DMS 273 (cell line): ENCODE results near the gene PRDM16.
"Not testable (repeated sequence)": the region's sequence is repeated elsewhere in the genome, so short reads cannot be mapped to it uniquely, and the experiment has no call there.

Experiments
- DNase-seq: peaks from one replicate; lab custom pipeline; 2025; ENCODE audit not compliant: unreplicated experiment; lab: John Stamatoyannopoulos, UW

The PRDM16 gene

DNA sequence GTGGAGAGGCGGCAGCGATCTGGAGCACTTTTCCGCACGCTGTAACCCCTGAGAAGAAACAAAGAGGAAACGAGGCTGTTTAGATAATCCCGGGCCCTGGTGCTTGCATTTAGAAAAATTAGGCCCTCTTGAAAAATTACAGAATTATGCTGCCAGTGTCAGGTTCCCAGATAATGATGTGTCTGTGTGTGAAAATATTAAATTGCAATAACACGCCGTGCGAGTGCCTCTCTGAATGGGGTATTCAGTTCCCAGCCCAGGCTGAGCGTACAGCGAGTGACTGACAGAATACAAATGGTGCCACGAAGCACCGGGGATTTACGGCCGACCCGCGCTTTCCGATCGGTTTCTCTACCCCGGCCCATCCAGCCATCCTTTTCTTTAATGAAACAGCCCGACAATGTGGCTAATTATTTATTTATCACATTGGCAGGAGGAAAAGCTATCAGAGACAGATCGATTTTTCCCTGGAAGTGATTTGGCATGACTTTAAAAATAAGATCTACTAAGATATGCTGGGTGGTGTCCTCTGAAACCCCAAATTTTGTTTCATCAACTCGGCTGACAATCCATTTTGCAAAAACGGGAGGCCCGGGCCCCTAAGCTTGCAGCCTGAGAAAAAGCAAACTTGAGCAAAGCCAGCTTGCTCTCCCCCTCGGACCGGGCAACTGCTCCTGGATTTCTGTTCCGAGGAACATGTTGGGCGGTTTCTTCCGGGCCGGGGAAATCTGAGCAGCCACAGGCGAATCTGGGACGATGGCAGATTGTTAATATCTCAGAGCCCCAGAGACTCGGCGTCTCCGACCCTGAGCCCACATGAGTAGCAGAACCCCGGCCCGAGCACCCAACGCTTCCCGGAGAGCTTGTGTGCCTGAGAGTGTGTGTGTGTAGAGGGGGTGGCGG lies 11.3 kb downstream of the PRDM16 start:
- DNase-seq = no peak

DNA sequence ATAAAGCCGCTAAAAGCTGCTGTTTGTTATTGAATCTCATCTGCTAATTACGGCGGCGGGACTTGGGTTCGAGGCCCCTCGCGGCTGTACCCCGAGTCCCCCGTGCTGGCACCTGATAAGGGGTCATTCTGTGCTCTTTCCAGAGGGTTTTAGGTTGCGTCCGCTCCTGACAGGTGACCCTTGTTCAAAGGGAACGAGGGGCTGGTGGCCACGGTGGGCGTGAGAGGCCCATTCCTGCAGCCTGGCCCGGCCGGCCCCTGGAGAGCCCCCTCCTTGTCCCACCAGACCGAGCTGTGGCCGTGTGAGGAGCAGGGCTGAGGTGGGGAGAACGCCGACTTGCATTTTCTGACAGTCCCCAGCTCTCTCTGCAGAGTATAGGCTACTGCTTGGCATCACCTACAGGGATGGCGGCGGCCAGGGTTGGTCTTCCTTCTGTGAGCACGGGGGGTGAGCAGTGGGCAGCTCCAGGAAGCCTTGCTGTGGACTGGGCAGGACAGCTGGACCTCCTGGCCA lies 12.2 kb downstream of the PRDM16 start:
- DNase-seq = no peak

- no peak for DNase-seq
These were observed 13.0 kb downstream of the PRDM16 start for GRCh38 chr1:3082051-3082450.

- DNase-seq = no peak
These were observed 13.8 kb downstream of the PRDM16 start for GRCh38 chr1:3082571-3083516.

DNA sequence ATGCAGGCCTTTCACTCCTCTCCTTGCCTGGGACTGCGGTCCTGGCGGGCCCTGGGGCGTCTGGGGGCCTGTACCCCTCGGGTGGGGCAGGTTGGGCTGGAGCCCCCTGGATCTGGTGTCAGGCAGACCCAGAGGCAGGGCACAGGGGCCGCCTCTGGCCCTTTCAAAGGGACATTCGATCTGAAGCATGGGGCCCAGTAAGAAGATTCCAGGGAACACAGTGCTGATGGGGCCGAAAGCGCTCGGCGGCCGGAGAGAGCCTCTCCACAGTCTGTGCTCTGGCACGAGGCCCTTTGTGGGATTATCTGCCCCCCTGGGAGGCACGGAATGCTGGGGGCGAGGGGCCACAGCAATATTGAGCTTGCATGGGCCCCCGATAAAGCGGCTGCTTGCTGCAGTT lies 15.2 kb downstream of the PRDM16 start:
- DNase-seq = no peak

GRCh38 chr1:3084726-3085125 lies 15.7 kb downstream of the PRDM16 start:
- DNase-seq = no peak

- DNase-seq = no peak
These were observed 16.7 kb downstream of the PRDM16 start for GRCh38 chr1:3085721-3086120.

DNA sequence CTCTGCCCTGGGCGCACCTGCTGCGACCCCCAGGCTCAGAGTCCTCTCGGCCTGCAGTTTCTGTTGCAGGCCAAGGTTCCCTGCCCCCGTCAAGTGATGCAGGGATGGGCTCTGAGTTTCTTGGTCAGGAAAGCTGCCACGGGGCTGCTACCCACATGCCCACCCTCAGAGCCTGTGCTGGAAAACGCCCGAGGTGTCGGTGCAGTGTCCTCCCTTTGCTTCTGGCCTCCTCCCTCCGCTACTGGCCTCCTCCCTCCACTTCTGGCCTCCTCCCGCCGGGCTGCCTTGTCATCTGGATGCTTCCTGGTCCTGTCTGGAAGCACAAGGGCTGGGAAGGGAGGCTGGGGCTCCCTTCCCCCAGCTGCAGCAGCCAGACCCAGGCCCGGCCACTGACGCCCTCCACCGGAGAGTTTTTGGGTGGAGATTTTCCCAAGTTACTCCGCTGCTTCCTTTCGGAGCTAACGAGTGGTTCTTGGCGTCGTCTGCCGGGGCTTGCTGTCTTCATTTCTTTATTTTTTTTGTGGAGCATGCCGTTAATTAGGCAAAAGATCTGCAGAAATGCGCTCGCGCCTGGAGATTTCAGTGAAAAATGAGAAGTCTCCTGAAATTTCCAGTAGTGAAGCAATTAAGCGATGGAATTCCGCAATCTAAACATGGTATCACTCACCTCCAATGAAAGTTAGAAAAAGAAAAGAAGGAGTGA lies 17.4 kb downstream of the PRDM16 start:
- DNase-seq = no peak

- DNase-seq = no peak
These were observed 18.0 kb downstream of the PRDM16 start for GRCh38 chr1:3087049-3087448.

DNA sequence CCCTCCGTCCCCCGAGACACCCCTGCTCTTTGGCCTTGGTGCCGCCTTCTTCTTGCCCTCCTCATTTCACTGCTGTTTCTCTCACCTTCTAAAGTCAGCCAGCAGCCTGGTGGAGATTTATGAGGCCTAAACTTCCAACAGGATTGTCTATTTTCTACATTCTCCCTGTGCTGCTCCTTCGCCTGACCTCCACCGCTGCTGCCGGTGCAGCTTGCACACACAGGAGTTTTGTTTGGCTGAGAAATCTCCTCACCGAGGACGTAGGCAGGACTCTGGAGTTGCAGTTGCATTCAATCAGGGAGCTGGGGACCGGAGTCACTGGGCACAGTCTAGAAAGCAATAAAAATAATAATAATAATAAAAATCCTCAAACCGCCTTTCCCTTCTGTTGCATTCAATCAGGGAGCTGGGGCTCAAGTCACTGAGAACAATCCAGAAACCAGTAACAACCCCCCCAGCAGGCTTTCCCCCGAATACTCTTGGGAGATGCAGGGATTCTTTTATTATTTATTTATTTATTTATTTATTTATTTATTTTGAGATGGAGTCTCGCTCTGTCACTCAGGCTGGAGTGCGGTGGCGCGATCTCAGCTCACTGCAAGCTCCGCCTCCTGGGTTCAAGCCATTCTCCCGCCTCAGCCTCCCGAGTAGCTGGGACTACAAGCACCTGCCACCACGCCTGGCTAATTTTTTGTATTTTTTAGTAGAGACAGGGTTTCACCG lies 19.1 kb downstream of the PRDM16 start:
- not testable (repeated sequence) for DNase-seq

DNA sequence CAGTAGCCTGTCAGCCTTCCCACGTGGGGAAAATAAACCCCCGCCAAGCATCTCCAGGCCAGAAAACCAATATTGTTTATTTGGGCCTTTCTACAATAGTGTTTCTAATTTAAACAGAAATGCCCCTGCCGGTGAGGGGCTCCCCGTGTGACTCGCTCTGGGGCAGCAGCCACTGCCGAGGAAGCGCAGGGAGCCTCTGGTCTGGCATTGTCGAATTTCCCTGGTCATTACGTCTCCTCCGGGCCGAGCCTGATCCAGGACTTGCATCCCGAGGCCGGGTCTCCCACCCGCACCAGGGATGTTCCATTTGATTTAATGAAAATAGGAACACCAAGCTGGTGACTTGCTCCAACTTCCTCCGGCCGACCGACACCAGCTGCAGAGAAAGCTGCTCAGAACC lies 20.5 kb downstream of the PRDM16 start:
- DNase-seq = no peak

DNA sequence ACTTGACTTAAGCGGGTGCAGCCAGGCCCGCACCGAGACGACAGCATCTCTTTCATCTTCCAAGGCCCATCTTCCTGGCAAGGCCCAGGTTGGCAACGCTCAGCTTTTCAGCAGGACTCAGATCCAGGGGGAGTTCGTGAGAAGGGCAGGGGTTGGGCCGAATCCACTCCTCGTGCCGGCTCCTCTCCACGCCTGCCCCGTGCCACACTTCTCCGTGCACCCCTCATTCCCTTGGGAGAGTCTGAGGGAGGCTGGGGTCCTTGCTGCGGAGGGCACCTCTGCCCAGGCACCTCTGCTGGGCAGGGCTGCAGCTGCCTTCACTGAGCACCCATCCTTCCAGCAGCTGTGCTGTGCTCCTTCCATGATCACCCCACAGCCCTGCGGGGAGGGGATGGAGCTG lies 22.3 kb downstream of the PRDM16 start:
- DNase-seq = no peak

DNA sequence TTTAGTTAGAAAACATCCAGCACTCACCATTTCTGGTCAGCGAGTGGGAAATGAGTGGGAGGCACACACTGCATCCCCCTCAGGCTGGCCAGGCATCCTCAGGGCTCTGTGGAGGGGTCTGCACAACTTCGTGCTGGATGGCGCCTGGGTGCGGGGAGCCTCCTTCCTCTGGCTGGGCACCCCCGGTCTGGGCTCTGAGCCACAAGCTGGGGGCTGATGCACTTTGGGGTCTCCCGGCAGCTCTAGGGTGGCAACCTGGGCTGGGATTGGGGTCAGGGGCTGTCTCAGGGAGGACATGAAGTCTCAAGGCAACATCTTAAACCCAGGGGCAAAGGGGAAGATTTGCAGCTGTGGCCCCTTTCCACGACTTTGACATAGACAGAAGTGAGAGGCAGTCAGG lies 23.5 kb downstream of the PRDM16 start:
- no peak for DNase-seq

DNA sequence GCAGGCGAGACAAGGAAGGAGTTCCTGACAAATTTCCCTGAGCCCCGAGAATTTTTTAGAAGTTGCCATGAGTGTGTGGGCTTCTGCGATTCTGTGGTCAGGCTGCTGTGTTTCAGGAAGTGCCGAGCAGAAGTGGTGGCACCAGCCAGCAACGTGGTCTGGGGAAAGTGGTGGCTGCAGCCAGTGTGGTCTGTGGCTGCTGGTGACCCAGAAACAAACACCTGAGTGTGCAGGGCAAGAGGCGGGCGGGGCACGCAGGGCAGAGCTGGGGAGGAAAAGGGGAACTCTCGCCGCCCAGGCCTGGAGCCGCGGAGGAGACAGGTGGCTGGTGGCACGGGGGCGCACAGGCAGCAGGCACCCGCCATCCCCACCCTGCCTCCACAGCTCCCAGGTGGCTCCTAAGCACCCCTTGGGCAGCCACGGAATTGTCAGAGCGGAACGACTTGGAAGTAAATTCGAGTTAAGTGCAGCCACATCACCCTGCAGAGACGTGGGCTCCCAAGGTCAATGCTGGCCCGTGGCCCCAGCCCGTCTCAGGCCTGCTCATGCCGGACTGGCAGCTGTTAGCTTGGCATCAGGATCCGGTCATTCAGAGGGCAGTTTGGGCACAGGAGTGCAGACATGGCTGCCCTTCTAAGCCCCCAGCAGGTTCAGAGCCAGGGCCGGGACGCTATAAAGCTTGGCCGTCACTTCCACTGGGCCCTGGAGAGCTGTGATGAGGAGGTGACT lies 25.1 kb downstream of the PRDM16 start:
- DNase-seq = no peak

GRCh38 chr1:3094863-3095780 lies 26.1 kb downstream of the PRDM16 start:
- DNase-seq = no peak

GRCh38 chr1:3096345-3096744 lies 27.3 kb downstream of the PRDM16 start:
- no peak for DNase-seq

DNA sequence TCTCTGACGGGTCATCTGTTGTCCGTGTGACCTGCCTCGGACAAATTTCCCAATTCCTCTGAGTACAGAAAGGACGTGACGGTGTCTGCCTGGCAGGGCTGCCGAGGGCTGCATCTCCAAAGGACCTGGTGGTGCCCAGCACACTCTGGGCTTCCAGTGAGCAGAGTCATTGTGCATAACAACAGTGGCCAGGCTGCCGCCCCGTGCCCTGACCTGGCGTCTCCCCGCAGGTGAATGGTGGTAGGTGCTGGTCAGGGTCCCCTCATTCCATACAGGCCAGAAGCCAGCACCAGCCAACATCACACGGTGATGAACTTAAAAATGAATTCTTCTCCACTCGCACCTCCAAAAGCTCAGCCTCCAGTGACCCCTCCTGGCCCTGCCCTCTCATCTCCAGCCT lies 28.2 kb downstream of the PRDM16 start:
- DNase-seq = no peak

- no peak for DNase-seq
These were observed 28.9 kb downstream of the PRDM16 start for GRCh38 chr1:3097861-3098260.

DNA sequence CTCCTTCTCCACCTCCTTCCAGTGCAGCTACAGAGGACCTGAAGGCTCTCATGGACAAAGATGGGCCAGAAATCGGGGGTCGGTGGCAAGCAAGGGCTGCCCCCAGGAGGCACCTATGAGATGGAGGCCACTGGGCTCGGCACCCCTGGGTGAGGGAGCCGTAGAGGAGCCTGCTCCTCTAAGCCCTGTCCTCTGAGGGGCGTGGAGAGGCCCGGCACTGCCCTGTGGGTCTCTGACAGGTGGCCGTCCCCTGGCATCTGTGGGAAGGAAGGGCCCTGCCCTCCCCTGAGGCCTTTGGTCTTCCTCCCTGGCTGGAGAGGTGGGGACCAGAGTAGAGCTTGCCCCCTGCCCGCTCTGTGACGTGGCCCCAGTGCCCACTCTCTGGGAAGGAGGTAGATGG lies 30.9 kb downstream of the PRDM16 start:
- DNase-seq = no peak
